Amygdala (tissue), 56 donors: ENCODE data around the gene COL8A1.
"Not testable (repeated sequence)": the region's sequence is repeated elsewhere in the genome, so short reads cannot be mapped to it uniquely, and the experiment has no call there.

Experiments
- DNase-seq, 56 donors: peaks; one replicate each; lab custom pipeline; 2025; lab: John Stamatoyannopoulos, UW

Gene COL8A1

GRCh38 chr3:99702953-99703943 lies 64.9 kb downstream of the COL8A1 start:
- DNase-seq: no peak

DNA sequence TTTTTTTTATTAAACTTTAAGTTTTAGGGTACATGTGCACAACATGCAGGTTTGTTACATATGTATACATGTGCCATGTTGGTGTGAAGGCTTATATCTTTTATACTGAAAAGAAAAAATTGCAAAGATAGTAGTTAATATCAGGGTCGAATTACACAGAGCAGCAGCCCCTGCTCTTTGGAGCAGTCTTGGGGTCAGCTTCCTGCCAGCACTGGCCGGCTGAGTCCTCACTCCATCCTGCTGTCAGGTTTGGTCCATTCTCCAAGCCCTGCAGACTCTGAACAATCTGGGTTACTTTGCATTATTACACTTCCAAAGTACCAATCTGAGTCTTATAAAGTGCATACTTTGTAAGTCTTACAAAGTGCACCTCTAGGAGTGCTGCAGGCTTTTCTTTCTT lies 66.0 kb downstream of the COL8A1 start:
- no peak for DNase-seq

- no peak for DNase-seq
Measured at GRCh38 chr3:99706410-99706809, 68.0 kb downstream of the COL8A1 start.

GRCh38 chr3:99708207-99708745 lies 69.9 kb downstream of the COL8A1 start:
- no peak for DNase-seq

DNA sequence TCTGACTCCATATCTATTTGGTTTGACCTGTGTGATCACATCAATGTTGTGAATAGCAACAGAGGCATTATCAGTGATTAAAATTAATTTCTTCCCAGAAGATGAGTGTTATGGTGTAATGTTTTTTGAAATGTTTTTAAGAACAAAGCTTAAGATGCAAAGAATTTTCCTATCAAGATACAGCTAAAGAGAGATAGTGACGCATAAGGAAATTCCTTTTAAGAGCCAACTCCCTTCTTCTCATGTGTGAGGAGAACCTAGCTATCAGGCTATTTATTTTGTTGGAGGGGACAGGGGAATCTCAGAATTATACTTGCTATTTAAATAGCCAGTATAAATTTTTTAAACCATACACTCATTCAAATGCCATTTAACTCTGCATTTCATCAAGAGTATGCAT lies 71.3 kb downstream of the COL8A1 start:
- DNase-seq: no peak

GRCh38 chr3:99710094-99710493 lies 71.7 kb downstream of the COL8A1 start:
- DNase-seq: no peak

DNA sequence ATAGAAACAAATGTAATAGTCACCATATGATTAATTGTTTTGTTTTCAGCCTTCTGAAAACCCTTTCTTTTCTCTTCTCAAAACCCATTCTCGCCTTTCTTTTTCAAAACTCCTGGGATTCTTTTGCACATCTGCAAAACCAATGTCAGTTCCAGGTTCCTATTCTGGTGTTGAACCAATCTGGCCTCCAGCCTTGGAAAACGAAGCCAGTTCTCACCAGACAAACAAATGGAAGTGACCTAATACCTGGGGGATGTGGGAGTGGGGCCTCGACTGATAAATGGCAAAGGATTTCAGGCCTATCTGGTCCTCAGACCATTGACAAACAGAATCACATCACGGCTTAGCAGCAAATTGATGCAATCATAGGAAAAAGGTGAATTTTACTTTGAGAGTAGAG lies 73.0 kb downstream of the COL8A1 start:
- DNase-seq: no peak

- no peak for DNase-seq
Measured at GRCh38 chr3:99712291-99712954, 74.0 kb downstream of the COL8A1 start.

DNA sequence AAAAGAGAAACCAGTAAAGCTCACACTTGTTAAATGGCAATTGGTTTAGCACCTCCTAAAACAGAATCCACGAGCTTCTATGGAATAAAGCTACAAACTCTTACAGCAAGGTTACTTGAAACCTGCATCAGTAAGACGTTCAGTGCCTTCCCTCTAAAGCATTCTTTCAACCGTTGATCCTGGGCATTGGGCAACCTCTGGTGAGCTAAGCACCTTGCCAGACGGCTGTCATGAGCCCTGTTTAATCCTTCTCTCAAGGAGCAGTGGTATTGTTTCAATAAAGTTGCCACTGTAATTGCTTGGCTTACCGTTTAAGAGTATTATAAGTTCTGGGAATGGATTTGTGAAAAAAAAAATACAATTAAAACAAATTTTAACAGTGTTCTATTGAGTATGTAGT lies 75.0 kb downstream of the COL8A1 start:
- DNase-seq: no peak

- no peak for DNase-seq
Measured at GRCh38 chr3:99714146-99714545, 75.8 kb downstream of the COL8A1 start.

DNA sequence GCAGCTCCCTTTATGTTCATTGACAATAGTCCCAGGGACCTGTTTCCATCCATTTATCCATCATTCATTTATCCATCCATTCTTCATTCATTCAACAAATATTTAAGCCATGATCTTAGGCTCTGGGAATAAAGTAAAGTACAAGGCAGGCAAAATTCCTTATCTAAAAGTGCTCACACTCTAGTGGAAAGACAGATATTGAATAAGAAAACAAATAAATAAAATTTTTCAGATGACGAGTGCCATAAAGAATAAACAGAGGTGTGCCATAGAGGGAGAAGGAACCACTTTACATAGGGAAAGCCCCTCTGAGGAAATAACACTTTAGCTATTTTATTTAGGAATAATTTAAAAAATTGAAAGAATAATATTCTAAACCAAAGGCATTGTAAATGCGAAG lies 76.2 kb downstream of the COL8A1 start:
- DNase-seq: no peak

GRCh38 chr3:99716463-99716995 lies 78.1 kb downstream of the COL8A1 start:
- no peak for DNase-seq

- DNase-seq: no peak
Measured at GRCh38 chr3:99720985-99721632, 82.7 kb downstream of the COL8A1 start.

DNA sequence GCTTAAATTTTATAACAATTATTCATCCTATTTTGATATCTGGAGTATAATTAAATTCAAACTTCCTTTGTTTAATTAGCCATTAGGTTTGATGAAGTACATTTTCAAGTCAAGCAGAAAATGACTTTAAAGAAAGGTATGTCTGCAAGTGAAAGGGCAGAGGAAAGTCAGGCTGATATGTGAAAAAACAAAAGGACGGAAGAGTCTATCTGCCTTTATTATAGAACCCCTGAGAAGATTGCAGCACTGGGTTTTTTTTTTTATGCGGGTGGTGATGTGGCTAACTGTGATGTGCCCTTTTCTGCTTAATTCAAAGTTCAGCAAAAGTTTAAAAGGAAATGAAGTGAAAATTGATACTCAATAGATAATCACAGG lies 83.2 kb downstream of the COL8A1 start:
- no peak for DNase-seq

DNA sequence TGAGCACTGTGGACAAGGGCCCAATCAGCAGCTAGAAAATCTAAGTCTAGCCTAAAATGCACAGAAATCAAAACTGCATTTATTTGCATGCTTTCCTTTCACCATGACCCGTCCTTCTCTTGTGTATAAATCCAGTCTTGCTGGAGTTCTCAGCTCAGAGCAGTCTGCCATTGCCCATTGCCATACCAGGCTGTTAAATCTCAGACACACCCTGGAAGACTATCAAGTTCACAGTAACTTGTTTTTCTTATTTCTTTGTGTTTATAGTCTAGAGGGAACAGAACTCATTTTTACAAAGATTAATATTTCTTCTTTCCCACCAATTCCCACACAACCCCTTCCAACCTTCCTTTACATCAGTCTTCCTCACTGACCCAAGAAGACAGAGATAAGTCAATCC lies 85.9 kb downstream of the COL8A1 start:
- DNase-seq: no peak

DNA sequence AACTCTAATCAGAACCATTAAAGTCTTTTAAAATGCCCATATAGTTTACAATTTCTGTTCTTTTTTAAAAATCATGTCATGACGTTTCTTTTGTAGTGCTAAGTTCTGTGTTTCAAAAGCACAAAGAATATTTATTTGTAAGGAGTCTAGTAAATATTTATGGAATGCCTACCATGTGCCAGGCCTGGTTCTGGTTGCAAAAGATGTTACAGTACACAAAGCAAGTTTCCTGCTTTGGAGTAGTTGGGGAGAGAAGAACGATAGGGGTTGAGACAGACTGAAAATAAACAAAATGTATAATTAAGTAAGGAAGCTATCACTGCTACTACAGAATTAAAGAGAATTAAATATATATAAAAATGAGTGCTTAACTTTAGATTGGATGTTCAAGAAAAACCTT lies 92.5 kb downstream of the COL8A1 start:
- no peak for DNase-seq

DNA sequence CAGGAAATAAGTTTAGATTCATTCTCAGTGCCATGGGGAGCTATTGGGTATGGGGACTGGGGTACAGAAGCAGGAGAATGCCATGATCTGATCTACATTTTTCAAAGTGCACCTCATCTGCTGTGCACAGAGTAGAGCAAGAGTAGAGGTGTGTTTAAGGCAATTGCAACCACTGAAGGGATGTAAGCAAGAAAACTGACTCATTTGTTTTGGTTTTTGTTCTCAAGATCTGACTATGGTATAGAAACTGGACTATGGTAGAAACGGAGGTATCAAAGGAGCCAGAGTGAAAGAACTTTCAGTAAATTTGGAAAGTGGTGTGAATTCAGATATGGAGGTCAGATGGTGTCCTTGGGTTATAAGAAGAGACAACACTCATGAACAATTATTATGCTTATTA lies 93.1 kb downstream of the COL8A1 start:
- no peak for DNase-seq

DNA sequence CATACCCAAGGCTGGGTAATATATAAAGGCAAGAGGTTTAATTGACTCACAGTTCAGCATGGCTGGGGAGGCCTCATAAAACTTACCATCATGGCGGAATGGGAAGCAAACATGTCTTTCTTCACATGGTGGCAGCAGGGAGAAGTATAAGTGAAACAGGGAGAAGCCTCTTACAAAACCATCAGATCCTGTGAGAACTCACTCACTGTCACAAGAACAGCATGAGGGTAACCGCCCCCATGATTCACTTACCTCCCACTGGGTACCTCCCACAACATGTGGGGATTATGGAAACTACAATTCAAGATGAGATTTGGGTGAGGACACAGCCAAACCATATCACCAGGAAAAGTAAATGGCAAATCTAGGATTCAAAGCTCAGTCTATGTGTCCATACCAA lies 102.0 kb downstream of the COL8A1 start:
- not testable (repeated sequence) for DNase-seq

DNA sequence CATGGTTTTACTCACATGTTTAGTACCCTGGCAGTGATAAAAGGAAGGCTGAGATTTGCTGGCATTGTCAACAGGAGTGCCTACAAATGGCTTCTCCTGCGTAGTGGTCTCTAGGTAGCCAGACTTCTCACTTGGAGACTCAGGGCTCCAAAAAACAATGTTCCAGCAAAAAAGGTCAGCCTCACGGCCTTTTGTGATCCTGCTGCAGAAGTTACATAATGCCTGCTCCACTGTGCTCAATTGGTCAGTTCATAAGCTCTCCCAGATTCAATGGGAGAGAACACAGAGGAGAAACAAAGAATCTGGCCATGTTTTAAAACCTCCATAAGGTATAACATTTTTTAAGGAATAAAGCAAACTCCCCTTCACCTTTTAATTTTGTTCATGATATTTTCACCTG lies 103.2 kb downstream of the COL8A1 start:
- DNase-seq: no peak

DNA sequence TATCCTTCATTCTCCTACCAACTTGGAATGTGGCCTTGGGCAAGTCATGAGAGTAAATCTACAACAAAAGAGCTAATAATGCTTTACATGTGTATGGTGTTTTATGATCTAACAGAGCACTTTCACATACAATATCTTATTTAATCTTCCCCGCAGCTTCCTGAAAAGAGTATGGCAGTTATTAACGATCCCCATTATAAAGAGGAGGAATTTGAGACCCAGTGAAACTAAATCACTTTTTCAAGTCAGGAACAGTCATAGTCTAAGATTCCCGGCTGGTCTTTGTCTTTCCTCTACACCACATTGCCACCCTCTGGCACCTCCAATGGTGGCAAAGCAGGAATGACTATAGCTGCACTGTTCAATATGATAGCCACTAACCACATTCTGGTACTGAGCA lies 109.5 kb downstream of the COL8A1 start:
- DNase-seq: no peak

GRCh38 chr3:99751649-99752048 lies 113.3 kb downstream of the COL8A1 start:
- no peak for DNase-seq
